Measurements from ENCODE around the gene HYPK.

DNA sequence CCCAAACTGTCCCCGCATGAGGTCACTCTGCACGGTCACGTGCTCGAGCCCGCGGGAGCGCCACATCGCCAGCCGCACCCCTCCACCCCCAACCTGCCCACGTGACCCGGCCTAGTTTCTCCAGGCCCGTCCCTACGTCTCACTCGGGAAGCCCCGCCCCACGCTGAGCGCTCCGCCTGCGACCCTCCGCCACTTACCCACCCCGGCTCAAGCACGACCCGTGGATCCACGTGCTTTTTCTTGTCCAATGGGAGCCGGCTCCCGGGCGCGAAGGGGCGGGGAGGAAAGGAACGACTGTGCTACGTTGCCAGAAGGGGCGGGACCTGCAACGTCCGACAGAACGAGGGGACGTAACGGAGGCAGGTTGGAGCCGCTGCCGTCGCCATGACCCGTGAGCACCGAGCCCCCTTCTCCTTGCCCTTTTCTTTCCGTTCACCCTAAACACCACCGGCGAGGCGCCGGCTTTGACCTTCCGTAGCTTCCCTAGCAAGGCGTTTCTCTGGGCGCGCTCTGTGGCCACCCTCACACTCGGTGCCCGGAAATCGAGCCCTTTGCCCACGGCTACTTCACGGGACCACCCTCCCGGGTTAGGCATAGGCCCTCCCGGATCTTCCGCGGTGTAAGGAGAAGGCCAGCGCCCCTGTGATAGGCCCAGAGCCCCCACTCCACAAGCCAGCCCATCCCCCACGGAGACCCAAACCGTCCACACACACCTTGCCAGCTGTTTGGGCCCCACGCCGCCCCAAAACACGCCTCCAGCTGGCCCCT is 8.2 kb upstream of the HYPK start, which contains the start of gene SERF2:
- peak; percentile 86 to 98 for TF ChIP-seq POLR2A (IDR thresholded peaks at IDR 0.05)
- TF ChIP-seq, protein P1, sequence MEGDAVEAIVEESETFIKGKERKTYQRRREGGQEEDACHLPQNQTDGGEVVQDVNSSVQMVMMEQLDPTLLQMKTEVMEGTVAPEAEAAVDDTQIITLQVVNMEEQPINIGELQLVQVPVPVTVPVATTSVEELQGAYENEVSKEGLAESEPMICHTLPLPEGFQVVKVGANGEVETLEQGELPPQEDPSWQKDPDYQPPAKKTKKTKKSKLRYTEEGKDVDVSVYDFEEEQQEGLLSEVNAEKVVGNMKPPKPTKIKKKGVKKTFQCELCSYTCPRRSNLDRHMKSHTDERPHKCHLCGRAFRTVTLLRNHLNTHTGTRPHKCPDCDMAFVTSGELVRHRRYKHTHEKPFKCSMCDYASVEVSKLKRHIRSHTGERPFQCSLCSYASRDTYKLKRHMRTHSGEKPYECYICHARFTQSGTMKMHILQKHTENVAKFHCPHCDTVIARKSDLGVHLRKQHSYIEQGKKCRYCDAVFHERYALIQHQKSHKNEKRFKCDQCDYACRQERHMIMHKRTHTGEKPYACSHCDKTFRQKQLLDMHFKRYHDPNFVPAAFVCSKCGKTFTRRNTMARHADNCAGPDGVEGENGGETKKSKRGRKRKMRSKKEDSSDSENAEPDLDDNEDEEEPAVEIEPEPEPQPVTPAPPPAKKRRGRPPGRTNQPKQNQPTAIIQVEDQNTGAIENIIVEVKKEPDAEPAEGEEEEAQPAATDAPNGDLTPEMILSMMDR (IDR thresholded peaks at IDR 0.05), result no peak
- peak; percentile 87 to 88 (median 87) for TF ChIP-seq POLR2AphosphoS5 (IDR thresholded peaks at IDR 0.05)
- no peak for TF ChIP-seq EP300 (IDR thresholded peaks at IDR 0.05)

Data from suprapubic skin (tissue), 4 donors.